Glutamatergic neuron (in vitro differentiated cells): ENCODE data around the gene ONECUT3. TPM values are rescaled to one million over a fixed set of nuclear protein-coding genes. Genes with fewer than 3 reads are reported as not detected.

Source experiments
- DNase-seq: peaks from one replicate; pipeline ENCODE4 v3.0.0; 2022
- H3K27ac Mint-ChIP-seq: one replicate; pipeline ENCODE4 v1.8.0; 2020; ENCODE audit warnings: mild to moderate bottlenecking, mixed read lengths, inconsistent platforms; ENCODE audit not compliant: unreplicated experiment
- H3K27me3 Mint-ChIP-seq: one replicate; pipeline ENCODE4 v1.8.0; 2020; ENCODE audit warnings: mild to moderate bottlenecking, moderate library complexity, mixed read lengths, inconsistent platforms; ENCODE audit not compliant: unreplicated experiment
- H3K36me3 Mint-ChIP-seq: one replicate; pipeline ENCODE4 v1.8.0; 2020; ENCODE audit warnings: mild to moderate bottlenecking, mixed read lengths, inconsistent platforms; ENCODE audit not compliant: unreplicated experiment
- H3K4me1 Mint-ChIP-seq: one replicate; pipeline ENCODE4 v1.8.0; 2020; ENCODE audit warnings: mild to moderate bottlenecking, low read depth, mixed read lengths, inconsistent platforms; ENCODE audit not compliant: unreplicated experiment
- H3K4me3 Mint-ChIP-seq: one replicate; pipeline ENCODE4 v1.8.0; 2020; ENCODE audit warnings: mild to moderate bottlenecking, mixed read lengths, inconsistent platforms; ENCODE audit not compliant: unreplicated experiment
- H3K9me3 Mint-ChIP-seq: one replicate; pipeline ENCODE4 v1.8.0; 2020; ENCODE audit warnings: mild to moderate bottlenecking, moderate library complexity, mixed read lengths, inconsistent platforms; ENCODE audit not compliant: unreplicated experiment
- CTCF ChIP-seq: fragments of 200-600 bp; sonication (generic); IDR thresholded peaks from one replicate; pipeline ENCODE4 v1.5.0; 2021; ENCODE audit not compliant: partially characterized antibody, unreplicated experiment
- total RNA-seq: library from RNA; stranded (reverse); fragmentation: NEBNext Ultra II Directional; extraction: Animal tissue kit (Norgen Biotek cat#: 25700); gene quantifications from one replicate; pipeline ENCODE4 v1.2.1, GENCODE V29; 2021; ENCODE audit not compliant: unreplicated experiment

Gene ONECUT3
- total RNA-seq, 1 donor from 2014 or later = 15.4 TPM

- no peak overlapping the region for H3K4me3 Mint-ChIP-seq
- no peak for DNase-seq
- H3K27ac Mint-ChIP-seq = no peak overlapping the region
- TF ChIP-seq CTCF = no peak
- peaks cover 8% of the 10 kb centered on the region for H3K9me3 Mint-ChIP-seq
- peaks cover 10% of the 10 kb centered on the region for H3K36me3 Mint-ChIP-seq
- peaks cover 16% of the 10 kb centered on the region for H3K4me1 Mint-ChIP-seq
- H3K27me3 Mint-ChIP-seq = peaks cover 35% of the 10 kb centered on the region
Observed at GRCh38 chr19:1765904-1766799, 12.8 kb downstream of the ONECUT3 start.

DNA sequence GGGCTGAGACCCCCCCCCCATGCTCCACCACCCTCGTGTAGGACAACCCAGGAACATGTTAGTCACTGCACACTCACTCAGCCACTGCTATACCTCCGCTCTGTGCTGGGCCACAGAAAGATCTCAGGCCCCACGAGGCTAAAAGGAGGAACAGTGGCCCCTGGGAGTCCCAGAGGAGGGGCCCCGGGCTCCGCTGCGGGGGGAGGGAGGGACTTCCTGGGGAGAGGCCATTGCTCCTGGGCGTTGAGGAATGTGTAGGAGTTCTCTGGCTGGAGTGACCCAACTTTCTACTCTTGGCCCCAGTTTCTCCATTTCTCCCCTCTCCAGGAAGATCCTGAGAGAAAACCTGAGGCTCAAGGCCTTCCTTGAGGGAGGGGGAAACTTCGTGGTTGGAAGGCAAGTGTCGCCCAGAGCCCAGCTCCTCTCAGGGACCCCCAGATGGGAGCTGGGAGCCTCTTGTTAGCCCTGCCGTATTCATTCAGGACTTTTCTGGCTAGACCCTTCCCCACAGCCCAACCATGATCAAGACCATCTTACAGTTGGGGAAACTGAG is 13.6 kb downstream of the ONECUT3 start:
- DNase-seq = no peak
- Mint-ChIP-seq H3K4me3 (no peak overlapping the region), H3K9me3 (peaks cover 6% of the 10 kb centered on the region), H3K27ac (no peak overlapping the region), H3K4me1 (peaks cover 13% of the 10 kb centered on the region), H3K27me3 (peaks cover 28% of the 10 kb centered on the region), H3K36me3 (peaks cover 14% of the 10 kb centered on the region)
- no peak for TF ChIP-seq CTCF

- TF ChIP-seq CTCF = peak; percentile 97
- Mint-ChIP-seq H3K4me1 (peaks cover 13% of the 10 kb centered on the region), H3K27ac (no peak overlapping the region), H3K9me3 (peaks cover 6% of the 10 kb centered on the region), H3K4me3 (no peak overlapping the region), H3K27me3 (peaks cover 31% of the 10 kb centered on the region), H3K36me3 (peaks cover 17% of the 10 kb centered on the region)
- peak; percentile 83 for DNase-seq
Observed at GRCh38 chr19:1767464-1767933, 14.2 kb downstream of the ONECUT3 start.

DNA sequence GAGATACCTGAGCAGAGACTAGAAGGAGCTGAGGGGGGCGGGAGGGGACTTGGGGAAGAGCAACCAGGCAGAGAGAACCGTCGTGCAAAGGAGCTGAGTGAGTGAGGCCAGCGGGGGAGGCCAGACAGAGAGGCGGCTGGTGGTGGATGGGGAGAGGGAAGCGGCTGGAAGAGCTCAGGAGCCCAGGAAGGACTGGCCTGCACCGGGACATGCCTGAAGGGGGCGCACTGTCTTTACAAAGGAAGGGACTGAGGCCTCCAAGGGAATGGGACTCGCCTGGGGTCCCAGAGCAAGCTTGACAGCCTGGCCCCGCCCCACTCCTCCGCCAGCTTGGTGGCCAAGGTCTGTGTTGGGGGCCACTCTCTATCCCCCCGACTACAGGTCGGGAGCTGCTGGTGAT is 14.9 kb downstream of the ONECUT3 start:
- H3K27me3 Mint-ChIP-seq = peaks cover 32% of the 10 kb centered on the region
- H3K36me3 Mint-ChIP-seq = peaks cover 18% of the 10 kb centered on the region
- TF ChIP-seq CTCF = no peak
- DNase-seq = peak; percentile 80
- H3K9me3 Mint-ChIP-seq = peaks cover 10% of the 10 kb centered on the region
- H3K4me3 Mint-ChIP-seq = no peak overlapping the region
- H3K27ac Mint-ChIP-seq = no peak overlapping the region
- peaks cover 18% of the 10 kb centered on the region for H3K4me1 Mint-ChIP-seq
